Testis (tissue), 3 donors: Measurements from ENCODE around the gene RIMS1. TPM values are rescaled to one million over a fixed set of nuclear protein-coding genes. Genes with fewer than 3 reads are reported as not detected.

Source experiments
- DNase-seq: peaks from one replicate; pipeline ENCODE4 v3.0.0-alpha.2; 2019
- H3K27ac ChIP-seq, 2 donors: fragments of 200-600 bp; sonication (generic); one replicate each; pipeline ENCODE4 v1.5.1; 2019
- H3K27me3 ChIP-seq: fragments of 200-600 bp; sonication (generic); one replicate; pipeline ENCODE4 v1.5.1; 2019
- H3K36me3 ChIP-seq: fragments of 200-600 bp; sonication (generic); one replicate; pipeline ENCODE4 v1.5.1; 2017; ENCODE audit warnings: low read depth; ENCODE audit errors: missing control alignments
- H3K4me1 ChIP-seq: fragments of 200-600 bp; sonication (generic); one replicate; pipeline ENCODE4 v1.5.1; 2019
- H3K4me3 ChIP-seq, 2 donors: fragments of 200-600 bp; sonication (generic); one replicate each; pipeline ENCODE4 v1.5.1; 2017 to 2019
- H3K9me3 ChIP-seq: fragments of 200-600 bp; sonication (generic); one replicate; pipeline ENCODE4 v1.5.1; 2017
- POLR2A ChIP-seq: fragments of 450-650 bp; IDR thresholded peaks from one replicate; pipeline ENCODE4 v1.6.1; 2017; ENCODE audit warnings: antibody characterized with exemption, mild to moderate bottlenecking, moderate library complexity
- WGBS, 2 donors: methylation state at CpG; one replicate each; pipeline ENCODE4 v1.1.5; 2018; 5-methylcytosine and 5-hydroxymethylcytosine counted together
- intact Hi-C: fragments of 100-400 bp; cut with DNase I; formaldehyde crosslinking; loops from one replicate; pipeline ENCODE4 v1.15.1; 2023; ENCODE audit warnings: low total_unique reads
- polyA plus RNA-seq: library from polyadenylated mRNA; stranded (reverse); fragments of 350-450 nt; fragmentation: Illumina TruSeq; extraction: RNeasy Lipid Tissue Mini Kit (QIAGEN cat#74804); gene quantifications from one replicate; pipeline ENCODE4 v1.2.3, GENCODE V29; 2014; ENCODE audit warnings: low read depth, low replicate concordance; ENCODE audit not compliant: insufficient read depth
- total RNA-seq, 2 donors: library from RNA; depleted of rRNA; stranded (reverse); fragments of >200 nt; gene quantifications; one replicate each; pipeline ENCODE4 v1.2.3, GENCODE V29; 2016
- TF ChIP-seq, protein P1 (sequence below), 3 experiments: fragments of 450-650 bp in 2 of 3; fragments of 200-600 bp in 1 of 3; sonication (generic) in 1 of 3; IDR thresholded peaks; one replicate each; pipeline ENCODE4 v1.5.1; 2016 to 2019; ENCODE audit warnings: antibody characterized with exemption in 3 of 3, mild to moderate bottlenecking in 2 of 3, moderate library complexity in 1 of 3

RIMS1 gene
- total and polyA plus RNA-seq, 3 donors from 2014 or later: 10.0 to 40.9 (median 40.6) TPM

DNA sequence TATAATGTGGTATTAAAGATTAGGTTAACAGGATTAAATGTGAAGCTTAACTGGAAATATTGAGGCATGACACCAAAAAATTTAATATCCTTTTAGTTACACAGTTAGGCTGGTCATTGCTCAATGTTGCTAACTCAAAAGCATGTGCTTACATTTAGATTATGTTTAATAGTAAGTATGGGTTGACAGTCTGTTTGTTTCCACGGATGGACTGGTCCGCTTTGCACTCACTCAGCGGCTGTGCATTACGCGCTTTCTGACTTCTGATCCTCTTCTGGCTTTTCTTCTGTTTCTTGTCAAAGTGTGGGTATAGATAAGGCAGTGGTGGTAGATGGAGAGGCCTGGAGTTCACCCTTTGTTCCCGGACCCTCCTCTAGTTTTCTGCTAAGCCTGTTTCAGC, 174.9 kb downstream of the RIMS1 start:
- Histone ChIP-seq H3K4me1 (no peaks in the 10 kb centered on the region), H3K36me3 (no peaks in the 10 kb centered on the region), H3K4me3 (no peak overlapping the region), H3K27ac (no peak overlapping the region), H3K27me3 (no peaks in the 10 kb centered on the region), H3K9me3 (no peaks in the 10 kb centered on the region)
- no peak for TF ChIP-seq POLR2A
- TF ChIP-seq, protein P1, sequence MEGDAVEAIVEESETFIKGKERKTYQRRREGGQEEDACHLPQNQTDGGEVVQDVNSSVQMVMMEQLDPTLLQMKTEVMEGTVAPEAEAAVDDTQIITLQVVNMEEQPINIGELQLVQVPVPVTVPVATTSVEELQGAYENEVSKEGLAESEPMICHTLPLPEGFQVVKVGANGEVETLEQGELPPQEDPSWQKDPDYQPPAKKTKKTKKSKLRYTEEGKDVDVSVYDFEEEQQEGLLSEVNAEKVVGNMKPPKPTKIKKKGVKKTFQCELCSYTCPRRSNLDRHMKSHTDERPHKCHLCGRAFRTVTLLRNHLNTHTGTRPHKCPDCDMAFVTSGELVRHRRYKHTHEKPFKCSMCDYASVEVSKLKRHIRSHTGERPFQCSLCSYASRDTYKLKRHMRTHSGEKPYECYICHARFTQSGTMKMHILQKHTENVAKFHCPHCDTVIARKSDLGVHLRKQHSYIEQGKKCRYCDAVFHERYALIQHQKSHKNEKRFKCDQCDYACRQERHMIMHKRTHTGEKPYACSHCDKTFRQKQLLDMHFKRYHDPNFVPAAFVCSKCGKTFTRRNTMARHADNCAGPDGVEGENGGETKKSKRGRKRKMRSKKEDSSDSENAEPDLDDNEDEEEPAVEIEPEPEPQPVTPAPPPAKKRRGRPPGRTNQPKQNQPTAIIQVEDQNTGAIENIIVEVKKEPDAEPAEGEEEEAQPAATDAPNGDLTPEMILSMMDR (IDR thresholded peaks at IDR 0.05): no peak
- DNase-seq: no peak
- intact Hi-C loops: no loop called here
- 80 to 87% methylated on average over 6 of the region's 6 CpGs for WGBS, 2 donors

DNA sequence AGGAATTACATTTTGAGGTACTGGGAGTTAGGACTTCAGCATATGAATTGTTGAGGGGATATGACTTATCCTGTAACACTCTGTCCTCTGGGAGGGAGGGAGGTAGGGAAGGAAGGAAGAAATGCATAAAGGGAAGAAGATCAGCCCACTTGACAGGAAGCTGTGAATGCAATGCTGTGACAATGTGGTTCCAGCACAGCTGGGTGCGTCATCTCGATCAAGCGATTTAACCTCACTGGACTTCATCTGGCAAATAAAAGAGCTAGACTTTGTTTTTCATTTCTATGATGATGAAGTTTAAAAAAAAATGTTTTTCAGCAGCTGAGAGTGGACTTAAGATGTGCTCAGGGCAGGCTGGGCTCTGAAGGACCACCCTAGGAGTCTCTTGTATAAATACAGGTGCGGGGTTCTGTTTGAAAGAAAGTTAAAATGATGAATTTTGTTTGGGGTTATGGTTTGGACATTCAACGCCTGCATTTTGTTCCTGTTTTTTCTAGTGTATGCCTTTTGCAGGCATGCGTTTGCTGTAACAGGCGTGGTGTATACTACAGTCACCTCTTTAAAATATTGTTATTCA, 178.1 kb downstream of the RIMS1 start:
- Histone ChIP-seq H3K27ac (no peak overlapping the region), H3K4me3 (no peak overlapping the region), H3K27me3 (no peaks in the 10 kb centered on the region), H3K4me1 (no peaks in the 10 kb centered on the region), H3K36me3 (no peaks in the 10 kb centered on the region), H3K9me3 (no peaks in the 10 kb centered on the region)
- 88 to 92% methylated on average over 7 of the region's 7 CpGs for WGBS, 2 donors
- no peak for DNase-seq
- TF ChIP-seq POLR2A: no peak
- TF ChIP-seq, protein P1 (IDR thresholded peaks at IDR 0.05): no peak
- intact Hi-C loops: no loop called here

DNA sequence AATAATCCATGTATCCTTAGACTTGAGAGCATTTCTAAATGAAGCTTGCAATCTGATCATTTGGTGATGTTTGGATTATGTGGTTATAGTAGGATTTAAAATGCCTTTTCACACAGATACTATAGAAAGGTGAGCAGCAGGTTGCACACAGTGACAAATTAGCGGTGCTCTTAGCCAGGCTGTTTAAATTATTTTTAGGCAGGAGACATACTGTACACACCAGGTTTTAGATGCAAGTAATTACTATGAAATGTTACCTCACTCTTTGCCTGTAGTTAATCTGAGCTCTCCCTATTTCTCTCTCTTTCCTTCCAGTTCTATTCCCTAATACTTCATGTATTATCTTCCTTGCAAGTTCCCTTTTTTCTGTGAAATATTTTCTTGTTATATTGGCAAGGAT, 191.7 kb downstream of the RIMS1 start:
- intact Hi-C loops: no loop called here
- Histone ChIP-seq H3K4me3 (no peak overlapping the region), H3K27ac (no peak overlapping the region), H3K27me3 (no peaks in the 10 kb centered on the region), H3K4me1 (no peaks in the 10 kb centered on the region), H3K36me3 (no peaks in the 10 kb centered on the region), H3K9me3 (no peaks in the 10 kb centered on the region)
- WGBS, 2 donors: 86 to 92% methylated on average over 1 of the region's 1 CpG
- TF ChIP-seq POLR2A: no peak
- TF ChIP-seq, protein P1 (IDR thresholded peaks at IDR 0.05): no peak
- no peak for DNase-seq

DNA sequence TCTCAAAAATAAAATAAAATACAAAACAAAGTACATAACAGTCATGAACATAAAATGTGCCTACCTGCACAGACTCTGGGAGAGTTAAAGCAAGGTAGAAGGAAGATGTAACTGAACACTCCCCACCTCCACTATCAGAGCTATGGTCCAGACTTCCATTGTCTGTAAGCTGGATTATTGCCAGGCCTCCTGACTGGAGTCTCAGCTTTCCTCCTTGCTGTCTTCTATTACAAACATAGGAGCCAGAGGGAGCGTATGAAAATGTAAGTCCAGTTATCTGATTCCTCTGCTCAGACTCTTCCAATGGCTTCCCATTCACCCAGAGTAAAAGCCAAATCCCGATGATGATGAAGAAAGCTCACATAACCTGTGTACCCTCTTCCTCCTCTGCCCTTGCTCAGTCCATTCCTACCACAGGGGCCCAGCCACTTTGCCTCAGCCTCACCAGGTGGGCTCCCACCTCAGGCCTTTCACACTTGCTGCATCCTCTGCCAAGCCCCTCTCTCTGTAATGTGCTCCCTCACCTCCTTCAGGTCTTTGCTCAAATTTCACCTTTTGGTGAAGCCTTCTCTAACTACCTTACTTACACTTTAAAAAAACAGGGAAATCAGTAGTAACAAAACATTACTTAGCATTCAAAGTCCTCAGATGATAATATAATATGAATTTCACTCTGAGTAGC, 194.1 kb downstream of the RIMS1 start:
- 64 to 79% methylated on average over 2 of the region's 2 CpGs for WGBS, 2 donors
- no peaks in the 10 kb centered on the region for H3K9me3 ChIP-seq
- H3K4me3 ChIP-seq: no peak overlapping the region
- no peaks in the 10 kb centered on the region for H3K4me1 ChIP-seq
- TF ChIP-seq, protein P1 (IDR thresholded peaks at IDR 0.05): no peak
- TF ChIP-seq POLR2A: no peak
- intact Hi-C loops: loop anchor here (10.0 kb wide), 1 partner anchor 546 kb away; no protein-coding TSS in a partner anchor
- DNase-seq: no peak
- H3K27ac ChIP-seq: no peak overlapping the region
- H3K36me3 ChIP-seq: no peaks in the 10 kb centered on the region
- no peaks in the 10 kb centered on the region for H3K27me3 ChIP-seq

DNA sequence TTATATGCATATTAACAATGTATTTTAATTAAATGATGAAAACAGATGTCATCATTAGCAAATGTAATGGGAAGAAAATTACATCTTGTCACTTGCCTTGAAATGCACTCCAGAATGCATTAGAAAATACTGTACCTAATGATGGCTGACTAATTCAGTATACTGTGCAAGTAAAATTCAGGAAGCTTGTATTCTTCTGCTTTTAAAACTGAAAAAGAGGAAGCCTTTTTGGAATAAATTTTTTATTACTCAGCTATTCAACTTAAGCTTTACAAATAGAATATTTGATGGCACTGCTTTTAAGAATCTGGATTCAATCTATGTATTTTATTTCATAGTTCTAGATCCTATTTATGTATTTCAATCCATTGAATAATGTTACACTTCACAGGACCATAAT, 195.5 kb downstream of the RIMS1 start:
- intact Hi-C loops: loop anchor here (10.0 kb wide), 1 partner anchor 547 kb away; no protein-coding TSS in a partner anchor

More for the DNA sequence above, 195.5 kb downstream of the RIMS1 start:
- Histone ChIP-seq H3K4me3 (no peak overlapping the region), H3K36me3 (no peaks in the 10 kb centered on the region), H3K9me3 (no peaks in the 10 kb centered on the region), H3K4me1 (no peaks in the 10 kb centered on the region), H3K27me3 (no peaks in the 10 kb centered on the region), H3K27ac (no peak overlapping the region)
- TF ChIP-seq, protein P1 (IDR thresholded peaks at IDR 0.05): no peak
- no peak for TF ChIP-seq POLR2A
- no peak for DNase-seq
